SK-N-SH treated with all-trans-retinoic acid at 6 μM for 48 hours (cell line): ENCODE results near the gene OTUB1.

Source experiments
- ATAC-seq: fragments of 200-7000 bp; cut with Tn5 transposase; 3 replicates; pipeline ENCODE4 v1.9.1; 2020; ENCODE audit warnings: mild to moderate bottlenecking, moderate library complexity
- ARNTL ChIP-seq: fragments of 450-650 bp; formaldehyde crosslinking; IDR thresholded peaks from 2 replicates; pipeline ENCODE4 v1.5.0; 2020; ENCODE audit warnings: low read depth, mild to moderate bottlenecking, moderate library complexity, borderline replicate concordance
- BACH2 ChIP-seq: fragments of 250-450 bp; sonication (Bioruptor Pico); IDR thresholded peaks from 2 replicates; pipeline ENCODE4 v1.9.0; 2021; ENCODE audit warnings: mild to moderate bottlenecking, borderline replicate concordance
- CSDC2 ChIP-seq: fragments of 250-450 bp; sonication (Bioruptor Pico); IDR thresholded peaks from 2 replicates; pipeline ENCODE4 v1.5.0; 2020; ENCODE audit warnings: mild to moderate bottlenecking, moderate library complexity
- ESRRG ChIP-seq: fragments of 250-450 bp; sonication (Bioruptor Pico); IDR thresholded peaks from 2 replicates; pipeline ENCODE4 v1.6.1; 2021; ENCODE audit warnings: mild to moderate bottlenecking
- GLIS3 ChIP-seq: fragments of 250-450 bp; sonication (Bioruptor Pico); IDR thresholded peaks from 2 replicates; pipeline ENCODE4 v1.5.0; 2020; ENCODE audit warnings: mild to moderate bottlenecking, moderate library complexity
- ISL1 ChIP-seq: fragments of 250-450 bp; sonication (Bioruptor Pico); IDR thresholded peaks from 2 replicates; pipeline ENCODE4 v2.1.2; 2022; ENCODE audit warnings: mild to moderate bottlenecking, moderate library complexity
- OSR1 ChIP-seq: fragments of 250-450 bp; sonication (Bioruptor Pico); IDR thresholded peaks from 2 replicates; pipeline ENCODE4 v1.8.0; 2022; ENCODE audit warnings: moderate library complexity, mild to moderate bottlenecking, inconsistent platforms
- PPARA ChIP-seq: fragments of 250-450 bp; sonication (Bioruptor Pico); IDR thresholded peaks from 2 replicates; pipeline ENCODE4 v1.5.0; 2020; ENCODE audit warnings: mild to moderate bottlenecking, borderline replicate concordance
- TOX ChIP-seq: fragments of 250-450 bp; sonication (Bioruptor Pico); IDR thresholded peaks from 2 replicates; pipeline ENCODE4 v1.8.0; 2021; ENCODE audit warnings: mild to moderate bottlenecking, moderate library complexity, borderline replicate concordance
- ZFP3 ChIP-seq: fragments of 250-450 bp; sonication (Bioruptor Pico); IDR thresholded peaks from 2 replicates; pipeline ENCODE4 v1.5.0; 2020; ENCODE audit warnings: mild to moderate bottlenecking, moderate library complexity
- ZFP30 ChIP-seq: fragments of 450-650 bp; formaldehyde crosslinking; IDR thresholded peaks from 2 replicates; pipeline ENCODE4 v1.5.0; 2022; ENCODE audit warnings: mild to moderate bottlenecking, moderate library complexity
- ZNF565 ChIP-seq: fragments of 450-650 bp; formaldehyde crosslinking; conservative IDR thresholded peaks from 2 replicates; pipeline ENCODE4 v1.5.0; 2020; ENCODE audit warnings: low read depth, mild to moderate bottlenecking, moderate library complexity
- ZNF8 ChIP-seq: fragments of 450-650 bp; formaldehyde crosslinking; IDR thresholded peaks from 2 replicates; pipeline ENCODE4 v1.5.0; 2020; ENCODE audit warnings: mild to moderate bottlenecking, moderate library complexity
- TF ChIP-seq, protein P1 (sequence below): fragments of 250-450 bp; sonication (Bioruptor Pico); IDR thresholded peaks from 2 replicates; pipeline ENCODE4 v1.5.1; 2021; ENCODE audit warnings: mild to moderate bottlenecking, moderate library complexity
- TF ChIP-seq, protein P2 (sequence below): fragments of 250-450 bp; sonication (Bioruptor Pico); IDR thresholded peaks from 2 replicates; pipeline ENCODE4 v1.5.0; 2020; ENCODE audit warnings: mild to moderate bottlenecking, moderate library complexity
- TF ChIP-seq, protein P3 (sequence below): fragments of 250-450 bp; sonication (Bioruptor Pico); IDR thresholded peaks from 2 replicates; pipeline ENCODE4 v1.8.0; 2021; ENCODE audit warnings: low read depth, mild to moderate bottlenecking, moderate library complexity, borderline replicate concordance
- TF ChIP-seq, protein P4 (sequence below): fragments of 250-450 bp; sonication (Bioruptor Pico); IDR thresholded peaks from 2 replicates; pipeline ENCODE4 v1.5.1; 2020; ENCODE audit warnings: low read depth, mild to moderate bottlenecking, moderate library complexity

OTUB1 gene

DNA sequence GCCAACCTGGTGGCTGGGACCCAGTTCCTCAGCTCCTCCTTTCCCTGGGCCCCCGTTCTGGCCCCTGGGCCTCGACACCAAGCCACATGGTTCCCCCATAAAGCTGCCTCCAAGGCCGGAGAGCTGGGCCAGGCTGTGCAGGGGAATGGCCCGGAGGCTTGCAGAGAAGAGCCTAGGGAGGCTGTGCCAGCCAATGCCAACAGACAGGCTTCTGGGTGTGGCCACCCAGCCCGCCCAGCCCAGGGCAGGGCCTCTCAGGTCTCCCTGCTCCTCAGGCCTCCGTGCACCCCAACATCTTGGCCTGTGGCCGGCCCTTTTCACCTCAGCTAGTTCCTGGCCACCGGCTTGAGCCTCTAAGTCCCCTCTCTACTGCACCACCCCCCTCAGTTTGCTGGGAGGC, 32.1 kb downstream of the OTUB1 start:
- TF ChIP-seq, protein P1, sequence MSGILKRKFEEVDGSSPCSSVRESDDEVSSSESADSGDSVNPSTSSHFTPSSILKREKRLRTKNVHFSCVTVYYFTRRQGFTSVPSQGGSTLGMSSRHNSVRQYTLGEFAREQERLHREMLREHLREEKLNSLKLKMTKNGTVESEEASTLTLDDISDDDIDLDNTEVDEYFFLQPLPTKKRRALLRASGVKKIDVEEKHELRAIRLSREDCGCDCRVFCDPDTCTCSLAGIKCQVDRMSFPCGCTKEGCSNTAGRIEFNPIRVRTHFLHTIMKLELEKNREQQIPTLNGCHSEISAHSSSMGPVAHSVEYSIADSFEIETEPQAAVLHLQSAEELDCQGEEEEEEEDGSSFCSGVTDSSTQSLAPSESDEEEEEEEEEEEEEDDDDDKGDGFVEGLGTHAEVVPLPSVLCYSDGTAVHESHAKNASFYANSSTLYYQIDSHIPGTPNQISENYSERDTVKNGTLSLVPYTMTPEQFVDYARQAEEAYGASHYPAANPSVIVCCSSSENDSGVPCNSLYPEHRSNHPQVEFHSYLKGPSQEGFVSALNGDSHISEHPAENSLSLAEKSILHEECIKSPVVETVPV (CRISPR knock-in tag) = no peak
- TF ChIP-seq TOX (CRISPR knock-in tag) (no peak), PPARA (CRISPR knock-in tag) (no peak), BACH2 (CRISPR knock-in tag) (no peak), ZNF8 (CRISPR knock-in tag) (no peak), CSDC2 (CRISPR knock-in tag) (no peak), GLIS3 (CRISPR knock-in tag) (no peak), ISL1 (CRISPR knock-in tag) (no peak), ESRRG (CRISPR knock-in tag) (no peak)
- TF ChIP-seq, protein P2, sequence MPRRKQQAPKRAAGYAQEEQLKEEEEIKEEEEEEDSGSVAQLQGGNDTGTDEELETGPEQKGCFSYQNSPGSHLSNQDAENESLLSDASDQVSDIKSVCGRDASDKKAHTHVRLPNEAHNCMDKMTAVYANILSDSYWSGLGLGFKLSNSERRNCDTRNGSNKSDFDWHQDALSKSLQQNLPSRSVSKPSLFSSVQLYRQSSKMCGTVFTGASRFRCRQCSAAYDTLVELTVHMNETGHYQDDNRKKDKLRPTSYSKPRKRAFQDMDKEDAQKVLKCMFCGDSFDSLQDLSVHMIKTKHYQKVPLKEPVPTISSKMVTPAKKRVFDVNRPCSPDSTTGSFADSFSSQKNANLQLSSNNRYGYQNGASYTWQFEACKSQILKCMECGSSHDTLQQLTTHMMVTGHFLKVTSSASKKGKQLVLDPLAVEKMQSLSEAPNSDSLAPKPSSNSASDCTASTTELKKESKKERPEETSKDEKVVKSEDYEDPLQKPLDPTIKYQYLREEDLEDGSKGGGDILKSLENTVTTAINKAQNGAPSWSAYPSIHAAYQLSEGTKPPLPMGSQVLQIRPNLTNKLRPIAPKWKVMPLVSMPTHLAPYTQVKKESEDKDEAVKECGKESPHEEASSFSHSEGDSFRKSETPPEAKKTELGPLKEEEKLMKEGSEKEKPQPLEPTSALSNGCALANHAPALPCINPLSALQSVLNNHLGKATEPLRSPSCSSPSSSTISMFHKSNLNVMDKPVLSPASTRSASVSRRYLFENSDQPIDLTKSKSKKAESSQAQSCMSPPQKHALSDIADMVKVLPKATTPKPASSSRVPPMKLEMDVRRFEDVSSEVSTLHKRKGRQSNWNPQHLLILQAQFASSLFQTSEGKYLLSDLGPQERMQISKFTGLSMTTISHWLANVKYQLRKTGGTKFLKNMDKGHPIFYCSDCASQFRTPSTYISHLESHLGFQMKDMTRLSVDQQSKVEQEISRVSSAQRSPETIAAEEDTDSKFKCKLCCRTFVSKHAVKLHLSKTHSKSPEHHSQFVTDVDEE (CRISPR knock-in tag) = no peak
- TF ChIP-seq, protein P3, sequence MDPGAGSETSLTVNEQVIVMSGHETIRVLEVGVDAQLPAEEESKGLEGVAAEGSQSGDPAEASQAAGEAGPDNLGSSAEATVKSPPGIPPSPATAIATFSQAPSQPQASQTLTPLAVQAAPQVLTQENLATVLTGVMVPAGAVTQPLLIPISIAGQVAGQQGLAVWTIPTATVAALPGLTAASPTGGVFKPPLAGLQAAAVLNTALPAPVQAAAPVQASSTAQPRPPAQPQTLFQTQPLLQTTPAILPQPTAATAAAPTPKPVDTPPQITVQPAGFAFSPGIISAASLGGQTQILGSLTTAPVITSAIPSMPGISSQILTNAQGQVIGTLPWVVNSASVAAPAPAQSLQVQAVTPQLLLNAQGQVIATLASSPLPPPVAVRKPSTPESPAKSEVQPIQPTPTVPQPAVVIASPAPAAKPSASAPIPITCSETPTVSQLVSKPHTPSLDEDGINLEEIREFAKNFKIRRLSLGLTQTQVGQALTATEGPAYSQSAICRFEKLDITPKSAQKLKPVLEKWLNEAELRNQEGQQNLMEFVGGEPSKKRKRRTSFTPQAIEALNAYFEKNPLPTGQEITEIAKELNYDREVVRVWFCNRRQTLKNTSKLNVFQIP = no peak
- TF ChIP-seq, protein P4, sequence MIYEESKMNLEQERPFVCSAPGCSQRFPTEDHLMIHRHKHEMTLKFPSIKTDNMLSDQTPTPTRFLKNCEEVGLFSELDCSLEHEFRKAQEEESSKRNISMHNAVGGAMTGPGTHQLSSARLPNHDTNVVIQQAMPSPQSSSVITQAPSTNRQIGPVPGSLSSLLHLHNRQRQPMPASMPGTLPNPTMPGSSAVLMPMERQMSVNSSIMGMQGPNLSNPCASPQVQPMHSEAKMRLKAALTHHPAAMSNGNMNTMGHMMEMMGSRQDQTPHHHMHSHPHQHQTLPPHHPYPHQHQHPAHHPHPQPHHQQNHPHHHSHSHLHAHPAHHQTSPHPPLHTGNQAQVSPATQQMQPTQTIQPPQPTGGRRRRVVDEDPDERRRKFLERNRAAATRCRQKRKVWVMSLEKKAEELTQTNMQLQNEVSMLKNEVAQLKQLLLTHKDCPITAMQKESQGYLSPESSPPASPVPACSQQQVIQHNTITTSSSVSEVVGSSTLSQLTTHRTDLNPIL (CRISPR knock-in tag) = no peak
- no peak for ATAC-seq

DNA sequence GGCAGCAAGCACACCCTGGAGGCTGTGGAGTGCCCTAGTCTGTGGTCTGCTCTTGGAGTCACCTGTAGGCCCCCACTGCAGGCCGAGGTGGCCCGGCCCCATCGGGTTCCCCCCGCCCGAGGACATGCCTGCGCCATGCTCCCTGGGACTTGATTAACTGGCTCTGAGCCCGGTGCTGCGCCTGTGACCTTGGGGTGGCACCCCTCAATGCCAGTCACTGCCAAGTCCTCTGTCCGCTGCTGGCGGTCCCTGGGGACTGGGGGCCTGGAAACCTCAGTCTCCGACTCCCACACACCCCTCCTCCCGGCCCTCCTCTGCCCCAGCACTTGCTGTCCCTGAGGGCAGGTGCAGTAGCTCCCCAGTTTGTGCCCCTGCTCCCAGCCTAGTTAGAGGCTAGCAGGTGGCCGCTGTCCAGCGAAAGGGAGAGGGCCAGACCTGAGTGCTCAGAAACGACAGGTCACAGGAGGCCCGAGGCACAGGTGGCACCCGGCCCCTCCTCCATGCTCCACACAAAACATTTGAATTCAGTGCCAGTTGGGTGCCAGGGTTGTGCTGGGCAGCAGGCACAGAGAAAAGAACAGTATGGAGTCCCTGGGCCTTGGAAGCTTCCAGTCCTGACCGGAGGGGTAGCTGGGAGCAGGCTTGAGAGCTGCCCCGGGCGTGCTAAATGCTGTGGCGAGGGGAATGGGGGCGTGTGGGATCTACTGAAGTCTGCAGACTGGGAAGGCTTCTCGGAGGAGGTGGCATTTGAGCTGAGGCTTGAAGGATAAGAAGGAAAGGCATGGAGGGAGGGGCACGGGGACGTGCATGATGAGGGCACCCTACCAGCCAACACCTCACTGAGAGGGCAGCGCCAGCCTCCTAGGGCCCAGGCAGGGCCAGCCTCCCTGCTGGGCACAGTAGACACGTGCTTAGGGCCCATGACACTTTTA, 33.1 kb downstream of the OTUB1 start:
- TF ChIP-seq, protein P2 (CRISPR knock-in tag) = no peak
- no peak for TF ChIP-seq ESRRG (CRISPR knock-in tag)
- no peak for TF ChIP-seq TOX (CRISPR knock-in tag)
- no peak for TF ChIP-seq GLIS3 (CRISPR knock-in tag)
- no peak for TF ChIP-seq ARNTL
- no peak for TF ChIP-seq ISL1 (CRISPR knock-in tag)
- no peak for TF ChIP-seq ZFP3 (CRISPR knock-in tag)
- no peak for TF ChIP-seq OSR1 (CRISPR knock-in tag)
- no peak for TF ChIP-seq CSDC2 (CRISPR knock-in tag)
- TF ChIP-seq, protein P1 (CRISPR knock-in tag) = no peak
- TF ChIP-seq, protein P4 (CRISPR knock-in tag) = no peak
- no peak for TF ChIP-seq ZFP30 (CRISPR knock-in tag)
- no peak for TF ChIP-seq BACH2 (CRISPR knock-in tag)
- no peak for TF ChIP-seq ZNF565
- no peak for ATAC-seq
